Omental fat pad (tissue), 4 donors: ENCODE results near the gene GHR. TPM values are rescaled to one million over a fixed set of nuclear protein-coding genes. Genes with fewer than 3 reads are reported as not detected.

ENCODE experiments used
- ATAC-seq: fragments of 150-250 bp; one replicate; pipeline ENCODE4 v1.9.1; 2016; ENCODE audit warnings: mild to moderate bottlenecking, moderate library complexity; ENCODE audit not compliant: low FRiP score
- DNase-seq: peaks from one replicate; pipeline ENCODE4 v3.0.0-alpha.2; 2019; ENCODE audit warnings: low spot score
- total RNA-seq, 4 donors: library from RNA; depleted of rRNA; stranded (reverse); fragments of >200 nt; gene quantifications; one replicate each; pipeline ENCODE4 v1.1.0, GENCODE V29; 2016
- TF ChIP-seq, protein P1 (sequence below), 3 donors: fragments of 450-650 bp; IDR thresholded peaks; one replicate each; pipeline ENCODE4 v1.5.1; 2016 to 2017; ENCODE audit warnings: antibody characterized with exemption in 3 of 3, mild to moderate bottlenecking in 3 of 3, moderate library complexity in 2 of 3

Gene GHR
- total RNA-seq, 4 donors from 2014 or later = 83.2 to 226 (median 133) TPM

DNA sequence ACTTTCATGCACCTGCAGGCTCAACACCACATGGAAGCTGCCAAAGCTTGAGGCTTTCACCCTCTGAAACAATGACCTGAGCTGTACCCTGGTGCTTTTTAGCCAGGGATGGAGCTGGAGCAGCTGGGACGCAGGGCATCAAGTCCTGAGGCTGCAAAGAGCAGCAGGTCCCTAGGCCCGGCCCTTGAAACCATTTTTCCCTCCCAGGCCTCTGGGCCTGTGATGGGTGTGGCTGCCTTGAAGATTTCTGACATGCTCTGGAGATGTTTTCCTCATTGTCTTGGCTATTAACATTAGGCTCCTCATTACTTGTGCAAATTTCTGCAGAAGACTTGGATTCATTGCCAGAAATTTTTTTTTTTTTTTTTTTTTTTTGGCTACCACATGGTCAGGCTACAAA lies 30.3 kb upstream of the GHR start:
- no peak for DNase-seq
- no peak for ATAC-seq
- TF ChIP-seq, protein P1, sequence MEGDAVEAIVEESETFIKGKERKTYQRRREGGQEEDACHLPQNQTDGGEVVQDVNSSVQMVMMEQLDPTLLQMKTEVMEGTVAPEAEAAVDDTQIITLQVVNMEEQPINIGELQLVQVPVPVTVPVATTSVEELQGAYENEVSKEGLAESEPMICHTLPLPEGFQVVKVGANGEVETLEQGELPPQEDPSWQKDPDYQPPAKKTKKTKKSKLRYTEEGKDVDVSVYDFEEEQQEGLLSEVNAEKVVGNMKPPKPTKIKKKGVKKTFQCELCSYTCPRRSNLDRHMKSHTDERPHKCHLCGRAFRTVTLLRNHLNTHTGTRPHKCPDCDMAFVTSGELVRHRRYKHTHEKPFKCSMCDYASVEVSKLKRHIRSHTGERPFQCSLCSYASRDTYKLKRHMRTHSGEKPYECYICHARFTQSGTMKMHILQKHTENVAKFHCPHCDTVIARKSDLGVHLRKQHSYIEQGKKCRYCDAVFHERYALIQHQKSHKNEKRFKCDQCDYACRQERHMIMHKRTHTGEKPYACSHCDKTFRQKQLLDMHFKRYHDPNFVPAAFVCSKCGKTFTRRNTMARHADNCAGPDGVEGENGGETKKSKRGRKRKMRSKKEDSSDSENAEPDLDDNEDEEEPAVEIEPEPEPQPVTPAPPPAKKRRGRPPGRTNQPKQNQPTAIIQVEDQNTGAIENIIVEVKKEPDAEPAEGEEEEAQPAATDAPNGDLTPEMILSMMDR (IDR thresholded peaks at IDR 0.05) = no peak

DNA sequence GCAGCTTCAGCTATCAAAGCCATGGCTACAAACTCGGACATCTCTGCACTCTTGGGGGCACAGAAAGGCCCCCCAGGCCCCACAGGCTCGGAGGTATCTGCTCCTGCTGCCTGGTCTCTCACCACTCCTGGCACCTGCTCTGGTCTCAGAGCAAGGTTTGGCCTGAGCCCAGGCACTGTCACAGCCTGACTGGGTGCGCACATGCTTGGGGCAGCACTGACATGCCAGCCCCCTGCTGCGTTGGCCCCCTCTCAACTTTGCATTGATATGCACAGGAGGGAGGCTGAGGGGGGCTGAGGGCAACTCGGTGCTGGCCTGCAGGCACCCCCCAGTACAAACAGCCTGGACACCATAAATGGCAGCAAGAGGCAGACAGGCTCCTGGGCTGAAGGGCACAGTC lies 27.1 kb upstream of the GHR start:
- DNase-seq = no peak
- no peak for ATAC-seq
- TF ChIP-seq, protein P1 (IDR thresholded peaks at IDR 0.05) = no peak

DNA sequence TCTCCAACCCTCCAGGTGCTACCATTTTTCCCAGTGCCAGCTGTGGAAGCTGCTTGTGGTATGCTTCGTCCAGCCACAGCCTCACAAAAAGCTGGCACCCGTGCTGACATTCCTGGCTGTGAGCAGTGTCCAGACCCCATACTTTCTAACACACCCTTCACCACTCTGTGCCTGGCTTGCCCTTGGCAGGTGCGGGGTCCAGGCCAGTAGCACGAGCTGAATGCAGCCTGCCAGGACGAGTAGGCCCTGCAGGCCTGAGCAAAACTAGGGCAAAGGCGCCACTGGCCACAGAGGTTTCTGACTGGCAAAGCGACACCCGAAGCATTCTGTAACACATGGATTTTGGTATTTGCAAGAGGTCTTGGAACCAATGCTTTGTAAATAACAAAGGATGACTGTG lies 26.0 kb upstream of the GHR start:
- TF ChIP-seq, protein P1 (IDR thresholded peaks at IDR 0.05) = no peak
- DNase-seq (no peak), ATAC-seq (no peak)

GRCh38 chr5:42399702-42400101 lies 23.5 kb upstream of the GHR start:
- TF ChIP-seq, protein P1 (IDR thresholded peaks at IDR 0.05) = no peak
- ATAC-seq = no peak
- no peak for DNase-seq

GRCh38 chr5:42400474-42400873 lies 22.8 kb upstream of the GHR start:
- ATAC-seq = no peak
- TF ChIP-seq, protein P1 (IDR thresholded peaks at IDR 0.05) = no peak
- no peak for DNase-seq

- TF ChIP-seq, protein P1 (IDR thresholded peaks at IDR 0.05) = no peak
- DNase-seq (no peak), ATAC-seq (no peak)
Measured at GRCh38 chr5:42403236-42403635, 20.0 kb upstream of the GHR start.

- DNase-seq = no peak
- TF ChIP-seq, protein P1 (IDR thresholded peaks at IDR 0.05) = no peak
- peak; percentile 81 for ATAC-seq
Measured at GRCh38 chr5:42404366-42404765, 18.9 kb upstream of the GHR start.
